GM12864 (cell line): ENCODE results near the gene BRK1.
"Not testable (repeated sequence)": the region's sequence is repeated elsewhere in the genome, so short reads cannot be mapped to it uniquely, and the experiment has no call there.

Experiments
- DNase-seq: peaks from one replicate; pipeline ENCODE4 v3.0.0-alpha.2; 2011; ENCODE audit warnings: low read depth
- H3K4me3 ChIP-seq: 2 replicates; pipeline ENCODE4 v1.5.1; 2011; ENCODE audit warnings: mild to moderate bottlenecking, low read depth, low read length, control low read depth
- CTCF ChIP-seq: IDR thresholded peaks from 2 replicates; pipeline ENCODE4 v1.5.1; 2011; ENCODE audit warnings: low read depth, mild to moderate bottlenecking, moderate library complexity, low read length, control low read depth, inconsistent platforms; ENCODE audit errors: missing control alignments

Gene BRK1

GRCh38 chr3:10170915-10171478 lies 55.5 kb downstream of the BRK1 start:
- H3K4me3 ChIP-seq, result no peak overlapping the region
- no peak for TF ChIP-seq CTCF
- no peak for DNase-seq

DNA sequence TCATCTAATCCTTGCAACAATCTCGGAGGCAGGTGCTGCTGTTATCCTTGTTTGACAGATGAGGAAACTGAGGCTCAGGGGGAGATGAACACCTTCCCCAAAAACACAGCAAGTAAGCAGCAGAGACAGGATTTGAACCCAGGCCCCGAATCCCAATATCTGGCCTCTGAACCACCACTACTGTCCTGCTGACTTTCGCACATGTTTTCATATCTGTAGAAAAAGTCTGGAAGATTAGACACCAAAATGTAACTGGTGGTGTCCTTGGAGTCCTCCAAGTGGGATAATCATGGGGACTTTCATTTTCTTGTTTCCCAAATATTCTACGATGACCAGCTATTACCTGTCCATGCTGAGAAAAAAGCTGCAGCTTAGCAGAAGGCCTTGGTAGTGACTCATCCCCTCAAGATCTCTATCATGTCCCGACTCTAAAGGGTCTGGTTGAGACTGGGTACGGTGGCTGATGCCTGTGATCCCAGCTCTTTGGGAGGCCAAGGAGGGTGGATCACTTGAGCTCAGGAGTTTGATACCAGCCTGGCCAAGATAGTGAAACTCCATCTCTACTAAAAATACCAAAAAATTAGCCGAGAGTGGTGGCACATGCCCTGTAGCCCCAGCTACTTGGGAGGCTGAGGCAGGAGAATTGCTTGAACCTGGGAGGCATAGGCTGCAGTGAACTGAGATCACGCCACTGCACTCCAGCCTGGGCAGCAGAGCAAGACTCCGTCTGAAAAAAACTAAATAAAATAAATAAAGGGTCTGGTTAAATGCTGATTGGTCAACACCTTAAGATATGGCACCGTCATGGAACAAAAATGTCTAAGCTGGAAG lies 57.8 kb downstream of the BRK1 start:
- DNase-seq, result no peak
- no peak overlapping the region for H3K4me3 ChIP-seq
- TF ChIP-seq CTCF, result no peak

DNA sequence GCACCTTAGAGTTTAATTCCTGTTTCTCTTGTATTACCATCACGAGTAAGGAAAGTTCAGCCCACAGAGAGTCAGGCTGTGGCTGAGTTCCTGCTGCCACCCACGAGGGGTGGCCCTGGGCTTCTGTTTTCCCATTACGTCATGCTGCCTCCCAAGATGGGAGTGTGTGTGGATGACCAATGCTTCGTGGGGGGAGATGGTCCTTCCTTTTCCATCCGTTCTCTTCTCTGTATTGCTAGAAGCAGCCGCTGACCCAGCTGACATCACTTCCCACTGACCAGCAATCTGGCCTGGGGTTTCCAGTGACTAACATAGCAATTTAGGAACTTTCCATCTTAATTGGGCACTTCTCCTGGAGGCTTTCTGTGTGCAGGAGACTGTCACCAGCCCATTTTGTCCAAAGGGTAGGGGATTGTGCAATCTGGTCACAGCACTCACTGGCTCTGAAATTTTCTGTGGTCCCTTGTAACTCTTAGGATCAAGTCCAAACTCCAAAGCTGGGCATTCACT lies 58.5 kb downstream of the BRK1 start:
- DNase-seq, result no peak
- TF ChIP-seq CTCF, result no peak
- H3K4me3 ChIP-seq, result no peak overlapping the region

DNA sequence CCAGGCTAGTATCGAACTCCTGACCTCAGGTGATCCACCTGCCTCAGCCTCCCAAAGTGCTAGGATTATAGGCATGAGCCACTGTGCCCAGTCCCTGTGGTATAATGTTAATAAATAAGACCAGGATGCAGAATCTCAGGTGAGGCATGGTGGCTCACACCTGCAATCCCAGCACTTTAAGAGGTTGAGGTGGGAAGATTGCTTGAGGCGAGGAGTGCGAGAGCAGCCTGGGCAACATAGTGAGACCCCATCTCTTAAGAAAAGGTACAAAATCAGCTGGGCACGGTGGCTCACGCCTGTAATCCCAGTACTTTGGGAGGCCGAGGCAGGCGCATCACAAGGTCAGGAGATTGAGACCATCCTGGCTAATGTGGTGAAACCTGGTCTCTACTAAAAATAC lies 59.9 kb downstream of the BRK1 start:
- H3K4me3 ChIP-seq, DNase-seq: not testable (repeated sequence)

GRCh38 chr3:10176150-10176549 lies 60.7 kb downstream of the BRK1 start:
- not testable (repeated sequence) for DNase-seq, H3K4me3 ChIP-seq
